ENCODE measurements around the gene SNCB. TPM values are rescaled to one million over a fixed set of nuclear protein-coding genes. Genes with fewer than 3 reads are reported as not detected.

SNCB gene
- total and polyA plus RNA-seq, 2 of the 13 experiments (the other 11 are each of a cell fraction or from before 2014, with no cell fraction given): not detected

DNA sequence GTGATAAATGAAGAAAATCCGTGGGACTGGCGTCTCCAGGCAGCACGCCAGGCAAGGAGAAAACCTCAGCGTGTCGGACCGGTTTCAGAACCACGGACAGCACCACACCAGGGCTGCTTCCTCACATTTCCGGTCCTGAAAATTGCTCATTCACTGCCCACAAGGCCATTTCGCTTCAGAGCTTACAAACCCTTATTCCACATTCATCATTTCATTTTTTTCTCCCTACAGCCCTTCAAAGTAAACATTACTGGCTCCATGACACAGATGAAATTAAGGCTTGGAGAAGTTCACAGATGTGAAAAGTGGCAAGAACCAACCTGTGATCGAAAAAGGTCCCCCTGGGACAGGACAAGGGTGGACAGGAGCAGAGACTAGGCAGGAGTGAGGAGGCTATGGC is 18.9 kb downstream of the SNCB start (continued):
- TF ChIP-seq, protein P1, sequence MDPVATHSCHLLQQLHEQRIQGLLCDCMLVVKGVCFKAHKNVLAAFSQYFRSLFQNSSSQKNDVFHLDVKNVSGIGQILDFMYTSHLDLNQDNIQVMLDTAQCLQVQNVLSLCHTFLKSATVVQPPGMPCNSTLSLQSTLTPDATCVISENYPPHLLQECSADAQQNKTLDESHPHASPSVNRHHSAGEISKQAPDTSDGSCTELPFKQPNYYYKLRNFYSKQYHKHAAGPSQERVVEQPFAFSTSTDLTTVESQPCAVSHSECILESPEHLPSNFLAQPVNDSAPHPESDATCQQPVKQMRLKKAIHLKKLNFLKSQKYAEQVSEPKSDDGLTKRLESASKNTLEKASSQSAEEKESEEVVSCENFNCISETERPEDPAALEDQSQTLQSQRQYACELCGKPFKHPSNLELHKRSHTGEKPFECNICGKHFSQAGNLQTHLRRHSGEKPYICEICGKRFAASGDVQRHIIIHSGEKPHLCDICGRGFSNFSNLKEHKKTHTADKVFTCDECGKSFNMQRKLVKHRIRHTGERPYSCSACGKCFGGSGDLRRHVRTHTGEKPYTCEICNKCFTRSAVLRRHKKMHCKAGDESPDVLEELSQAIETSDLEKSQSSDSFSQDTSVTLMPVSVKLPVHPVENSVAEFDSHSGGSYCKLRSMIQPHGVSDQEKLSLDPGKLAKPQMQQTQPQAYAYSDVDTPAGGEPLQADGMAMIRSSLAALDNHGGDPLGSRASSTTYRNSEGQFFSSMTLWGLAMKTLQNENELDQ (CRISPR knock-in tag; IDR thresholded peaks at IDR 0.05; ENCODE audit: borderline replicate concordance): peak; percentile 75; the same call in 1 of the 2 replicates
- TF ChIP-seq ZNF784 (CRISPR knock-in tag; IDR thresholded peaks at IDR 0.05; ENCODE audit: borderline replicate concordance) (no peak), ZNF562 (CRISPR knock-in tag; IDR thresholded peaks at IDR 0.05; ENCODE audit: borderline replicate concordance) (no peak), KDM4B (CRISPR knock-in tag; IDR thresholded peaks at IDR 0.05) (peak; percentile 85; the same call in 1 of the 2 replicates), ETV5 (CRISPR knock-in tag; IDR thresholded peaks at IDR 0.05; ENCODE audit: borderline replicate concordance) (peak; percentile 90; the same call in 1 of the 2 replicates), EEA1 (CRISPR knock-in tag; IDR thresholded peaks at IDR 0.05; ENCODE audit: borderline replicate concordance) (no peak), MED1 (CRISPR knock-in tag; IDR thresholded peaks at IDR 0.05) (0 out of 2 replicates have a peak, but pooled peaks have one; percentile 45), KLF11 (CRISPR knock-in tag; IDR thresholded peaks at IDR 0.05) (peak; percentile 93), ZNF792 (CRISPR knock-in tag; IDR thresholded peaks at IDR 0.05) (peak; percentile 80; the same call in 1 of the 2 replicates), NFAT5 (CRISPR knock-in tag; IDR thresholded peaks at IDR 0.05) (peak; percentile 64; the same call in 1 of the 2 replicates), PATZ1 (CRISPR knock-in tag; IDR thresholded peaks at IDR 0.05) (0 out of 2 replicates have a peak, but pooled peaks have one; percentile 11), ZSCAN12 (CRISPR knock-in tag; IDR thresholded peaks at IDR 0.05) (peak; percentile 62; the same call in 1 of the 2 replicates), CBX5 (CRISPR knock-in tag; IDR thresholded peaks at IDR 0.05; ENCODE audit: borderline replicate concordance) (0 out of 2 replicates have a peak, but pooled peaks have one; percentile 47), TP53 (CRISPR knock-in tag; conservative IDR thresholded peaks at IDR 0.05) (0 out of 2 replicates have a peak, but pooled peaks have one; percentile 28)
- TF ChIP-seq, protein P2, sequence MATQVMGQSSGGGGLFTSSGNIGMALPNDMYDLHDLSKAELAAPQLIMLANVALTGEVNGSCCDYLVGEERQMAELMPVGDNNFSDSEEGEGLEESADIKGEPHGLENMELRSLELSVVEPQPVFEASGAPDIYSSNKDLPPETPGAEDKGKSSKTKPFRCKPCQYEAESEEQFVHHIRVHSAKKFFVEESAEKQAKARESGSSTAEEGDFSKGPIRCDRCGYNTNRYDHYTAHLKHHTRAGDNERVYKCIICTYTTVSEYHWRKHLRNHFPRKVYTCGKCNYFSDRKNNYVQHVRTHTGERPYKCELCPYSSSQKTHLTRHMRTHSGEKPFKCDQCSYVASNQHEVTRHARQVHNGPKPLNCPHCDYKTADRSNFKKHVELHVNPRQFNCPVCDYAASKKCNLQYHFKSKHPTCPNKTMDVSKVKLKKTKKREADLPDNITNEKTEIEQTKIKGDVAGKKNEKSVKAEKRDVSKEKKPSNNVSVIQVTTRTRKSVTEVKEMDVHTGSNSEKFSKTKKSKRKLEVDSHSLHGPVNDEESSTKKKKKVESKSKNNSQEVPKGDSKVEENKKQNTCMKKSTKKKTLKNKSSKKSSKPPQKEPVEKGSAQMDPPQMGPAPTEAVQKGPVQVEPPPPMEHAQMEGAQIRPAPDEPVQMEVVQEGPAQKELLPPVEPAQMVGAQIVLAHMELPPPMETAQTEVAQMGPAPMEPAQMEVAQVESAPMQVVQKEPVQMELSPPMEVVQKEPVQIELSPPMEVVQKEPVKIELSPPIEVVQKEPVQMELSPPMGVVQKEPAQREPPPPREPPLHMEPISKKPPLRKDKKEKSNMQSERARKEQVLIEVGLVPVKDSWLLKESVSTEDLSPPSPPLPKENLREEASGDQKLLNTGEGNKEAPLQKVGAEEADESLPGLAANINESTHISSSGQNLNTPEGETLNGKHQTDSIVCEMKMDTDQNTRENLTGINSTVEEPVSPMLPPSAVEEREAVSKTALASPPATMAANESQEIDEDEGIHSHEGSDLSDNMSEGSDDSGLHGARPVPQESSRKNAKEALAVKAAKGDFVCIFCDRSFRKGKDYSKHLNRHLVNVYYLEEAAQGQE (IDR thresholded peaks at IDR 0.05; ENCODE audit: borderline replicate concordance in 1 of 2, low read depth in 1 of 2, low read length in 2 of 2): peak; percentile 90 to 98
